K562 (cell line): ENCODE data around the gene KCTD21.

ENCODE experiments used
- CEBPB ChIP-seq: fragments of 450-650 bp; IDR thresholded peaks from 2 replicates; pipeline ENCODE4 v1.6.1; 2016; ENCODE audit warnings: missing genetic modification characterization, missing compliant biosample characterization
- CTCF ChIP-seq, 3 experiments: IDR thresholded peaks in 2 of 3; conservative IDR thresholded peaks in 1 of 3; 2 replicates each; pipeline ENCODE4 v1.5.1; 2011 to 2012; ENCODE audit warnings: low read length in 3 of 3, mild to moderate bottlenecking in 3 of 3, control low read depth in 2 of 3, improper control_type of control experiment in 1 of 3, inconsistent platforms in 1 of 3, low read depth in 1 of 3, mixed read lengths in 1 of 3, moderate library complexity in 1 of 3; ENCODE audit not compliant: insufficient read depth in 2 of 3
- EGR1 ChIP-seq: fragments of 450-650 bp; conservative IDR thresholded peaks from 2 replicates; pipeline ENCODE4 v1.6.1; 2017; ENCODE audit warnings: mild to moderate bottlenecking
- ELF4 ChIP-seq: fragments of 450-650 bp; formaldehyde crosslinking; IDR thresholded peaks from 2 replicates; pipeline ENCODE4 v1.4.0; 2022; ENCODE audit warnings: missing genetic modification characterization
- EZH2 ChIP-seq: IDR thresholded peaks from 2 replicates; pipeline ENCODE4 v1.6.1; 2012; ENCODE audit warnings: low read depth, mild to moderate bottlenecking, inconsistent platforms, low read length, borderline replicate concordance
- FOXM1 ChIP-seq, 2 experiments: fragments of 450-650 bp in 1 of 2; sonication (generic) in 1 of 2; formaldehyde crosslinking in 1 of 2; IDR thresholded peaks; 2 replicates each; pipeline versions ENCODE4 v1.6.1 to v1.9.0; 2017 to 2022; ENCODE audit warnings: low read depth in 2 of 2, mild to moderate bottlenecking in 2 of 2, missing genetic modification reagents in 1 of 2, moderate library complexity in 1 of 2
- GABPB1 ChIP-seq: sonication (generic); formaldehyde crosslinking; IDR thresholded peaks from 2 replicates; pipeline ENCODE4 v1.8.0; 2022; ENCODE audit warnings: mild to moderate bottlenecking, missing genetic modification reagents
- RAD21 ChIP-seq, 2 experiments: fragments of 250-450 bp in 1 of 2; fragments of 450-650 bp in 1 of 2; sonication (Bioruptor Pico) in 1 of 2; formaldehyde crosslinking in 1 of 2; IDR thresholded peaks in 1 of 2; conservative IDR thresholded peaks in 1 of 2; 2 replicates each; pipeline versions ENCODE4 v1.4.0 to v1.8.0; 2020 to 2022; ENCODE audit warnings: mild to moderate bottlenecking in 2 of 2, moderate library complexity in 1 of 2
- SNRNP70 ChIP-seq: fragments of 200-400 bp; formaldehyde crosslinking; optimal IDR thresholded peaks from 2 replicates; pipeline ENCODE3; 2017; ENCODE audit warnings: low read depth, low read length
- TF ChIP-seq, protein P1 (sequence below): sonication (generic); formaldehyde crosslinking; IDR thresholded peaks from 2 replicates; pipeline ENCODE4 v1.9.0; 2022; ENCODE audit warnings: mild to moderate bottlenecking, missing genetic modification reagents

- TF ChIP-seq EZH2 (no peak), ELF4 (CRISPR knock-in tag) (no peak), CEBPB (no peak), RAD21 (CRISPR knock-in tag; conservative IDR thresholded peaks at IDR 0.05 in 1 of 2, IDR thresholded peaks at IDR 0.05 in 1 of 2) (no peak), CTCF (IDR thresholded peaks at IDR 0.05 in 2 of 3, conservative IDR thresholded peaks at IDR 0.05 in 1 of 3; ENCODE audit: insufficient read depth in 2 of 3, low read depth in 1 of 3, low read length in 3 of 3) (no peak), GABPB1 (CRISPR knock-in tag) (no peak), EGR1 (no peak), SNRNP70 (no peak), FOXM1 (IDR thresholded peaks at IDR 0.05; ENCODE audit: low read depth) (no peak), FOXM1 (CRISPR knock-in tag; IDR thresholded peaks at IDR 0.05; ENCODE audit: low read depth) (no peak)
- TF ChIP-seq, protein P1, sequence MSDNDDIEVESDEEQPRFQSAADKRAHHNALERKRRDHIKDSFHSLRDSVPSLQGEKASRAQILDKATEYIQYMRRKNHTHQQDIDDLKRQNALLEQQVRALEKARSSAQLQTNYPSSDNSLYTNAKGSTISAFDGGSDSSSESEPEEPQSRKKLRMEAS (CRISPR knock-in tag) = no peak
Measured at GRCh38 chr11:78212586-78213371, 24.4 kb upstream of the KCTD21 start.
